GM13976 (cell line): ENCODE results near the gene MRPL27.
"Not testable (repeated sequence)": the region's sequence is repeated elsewhere in the genome, so short reads cannot be mapped to it uniquely, and the experiment has no call there.

Experiments
- DNase-seq: peaks from one replicate; pipeline ENCODE4 v3.0.0; 2012; ENCODE audit warnings: low spot score
- in situ Hi-C: fragments of 300-500 bp; cut with MboI; formaldehyde crosslinking; loops from one replicate; pipeline ENCODE4 v1.12.0; 2022; ENCODE audit warnings: low sequenced_read_pairs, mixed read lengths, inconsistent platforms; ENCODE audit not compliant: unreplicated experiment
- TF ChIP-seq, protein P1 (sequence below): IDR thresholded peaks from 2 replicates; pipeline ENCODE4 v1.5.1; 2012; ENCODE audit warnings: borderline replicate concordance, mild to moderate bottlenecking; ENCODE audit not compliant: insufficient read depth; ENCODE audit errors: extremely low read depth, missing control alignments, control extremely low read depth

MRPL27 gene

DNA sequence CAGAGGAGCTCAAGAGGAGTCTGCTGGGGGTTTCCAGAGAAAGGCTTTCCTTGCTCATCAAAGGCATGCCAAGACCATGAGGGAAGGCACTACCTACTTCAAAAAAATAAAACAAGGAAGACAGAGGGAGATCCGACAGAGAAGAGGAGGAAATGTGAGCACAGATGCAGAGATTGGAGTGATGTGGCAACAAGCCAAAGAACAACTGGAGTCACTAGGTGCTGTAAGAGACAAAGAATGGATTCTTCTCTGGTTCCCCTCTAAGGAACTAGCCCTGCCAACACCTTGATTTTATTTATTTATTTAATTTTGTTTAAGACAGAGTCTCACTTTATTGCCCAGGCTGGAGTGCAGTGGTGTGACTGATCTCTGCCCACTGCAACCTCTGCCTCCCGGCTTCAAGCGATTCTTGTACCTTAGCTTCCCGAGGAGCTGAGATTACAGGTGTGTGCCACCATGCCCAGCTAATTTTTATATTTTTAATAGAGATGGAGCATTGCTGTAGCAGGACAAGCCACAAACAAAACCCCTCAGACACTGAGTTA is 39.3 kb upstream of the MRPL27 start:
- no peak for DNase-seq
- TF ChIP-seq, protein P1, sequence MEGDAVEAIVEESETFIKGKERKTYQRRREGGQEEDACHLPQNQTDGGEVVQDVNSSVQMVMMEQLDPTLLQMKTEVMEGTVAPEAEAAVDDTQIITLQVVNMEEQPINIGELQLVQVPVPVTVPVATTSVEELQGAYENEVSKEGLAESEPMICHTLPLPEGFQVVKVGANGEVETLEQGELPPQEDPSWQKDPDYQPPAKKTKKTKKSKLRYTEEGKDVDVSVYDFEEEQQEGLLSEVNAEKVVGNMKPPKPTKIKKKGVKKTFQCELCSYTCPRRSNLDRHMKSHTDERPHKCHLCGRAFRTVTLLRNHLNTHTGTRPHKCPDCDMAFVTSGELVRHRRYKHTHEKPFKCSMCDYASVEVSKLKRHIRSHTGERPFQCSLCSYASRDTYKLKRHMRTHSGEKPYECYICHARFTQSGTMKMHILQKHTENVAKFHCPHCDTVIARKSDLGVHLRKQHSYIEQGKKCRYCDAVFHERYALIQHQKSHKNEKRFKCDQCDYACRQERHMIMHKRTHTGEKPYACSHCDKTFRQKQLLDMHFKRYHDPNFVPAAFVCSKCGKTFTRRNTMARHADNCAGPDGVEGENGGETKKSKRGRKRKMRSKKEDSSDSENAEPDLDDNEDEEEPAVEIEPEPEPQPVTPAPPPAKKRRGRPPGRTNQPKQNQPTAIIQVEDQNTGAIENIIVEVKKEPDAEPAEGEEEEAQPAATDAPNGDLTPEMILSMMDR: no peak
- in situ Hi-C loops: no loop called here

DNA sequence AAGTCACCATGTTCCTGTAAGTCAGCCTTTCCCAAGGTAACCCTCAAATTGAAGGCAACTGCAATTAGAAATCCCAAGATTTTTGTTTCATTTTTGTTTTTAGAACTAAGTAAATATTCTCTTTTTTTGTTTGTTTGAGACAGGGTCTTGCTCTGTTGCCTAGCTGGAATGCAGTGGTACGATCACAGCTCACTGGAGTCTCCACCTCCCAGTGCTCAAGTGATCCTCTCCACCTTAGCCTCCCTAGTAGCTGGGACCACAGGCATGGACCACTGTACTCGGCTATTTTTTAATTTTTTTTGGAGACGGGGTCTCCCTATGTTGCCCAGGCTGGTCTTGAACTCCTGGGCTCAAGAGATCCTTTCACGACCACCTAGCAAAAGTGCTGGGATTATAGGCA is 34.9 kb upstream of the MRPL27 start:
- in situ Hi-C loops: no loop called here
- no peak for DNase-seq
- TF ChIP-seq, protein P1: no peak

DNA sequence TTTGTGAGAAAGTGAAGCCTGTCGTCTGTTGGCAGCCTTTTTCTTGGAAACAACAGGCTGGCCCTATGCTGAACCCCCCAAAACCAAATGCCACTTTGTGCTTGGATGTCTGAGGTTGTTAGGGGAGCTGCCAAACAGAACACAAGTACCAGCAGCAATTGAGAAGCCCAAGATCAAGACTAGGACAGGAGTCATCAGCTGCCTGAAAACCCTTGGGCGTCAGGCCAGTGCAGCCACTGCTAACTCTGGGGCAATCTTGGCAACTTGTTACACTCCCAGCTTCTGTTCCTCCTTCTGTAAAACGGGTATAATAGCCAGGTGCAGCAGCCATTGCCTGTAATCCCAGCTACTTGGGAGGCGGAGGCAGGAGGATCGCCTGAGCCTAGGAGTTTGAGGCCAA is 33.6 kb upstream of the MRPL27 start:
- in situ Hi-C loops: no loop called here
- DNase-seq: no peak
- TF ChIP-seq, protein P1: no peak

DNA sequence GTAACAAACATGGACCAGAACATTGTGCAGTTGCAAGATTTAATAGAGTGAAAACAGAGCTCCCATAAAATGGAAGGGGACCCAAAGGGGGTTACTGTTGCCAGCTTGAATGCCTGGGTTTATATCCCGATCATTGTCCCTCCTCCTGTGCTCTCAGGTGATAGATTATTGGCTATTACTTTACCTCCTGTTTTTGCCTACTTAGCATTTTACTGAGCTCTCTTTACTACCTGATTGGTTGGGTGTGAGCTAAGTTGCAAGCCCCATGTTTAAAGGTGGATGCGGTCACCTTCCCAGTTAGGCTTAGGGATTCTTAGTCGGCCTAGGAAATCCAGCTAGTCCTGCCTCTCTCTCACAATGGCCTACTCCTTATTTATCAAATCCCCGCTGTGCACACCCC is 32.4 kb upstream of the MRPL27 start:
- DNase-seq, in situ Hi-C loops: not testable (repeated sequence)

DNA sequence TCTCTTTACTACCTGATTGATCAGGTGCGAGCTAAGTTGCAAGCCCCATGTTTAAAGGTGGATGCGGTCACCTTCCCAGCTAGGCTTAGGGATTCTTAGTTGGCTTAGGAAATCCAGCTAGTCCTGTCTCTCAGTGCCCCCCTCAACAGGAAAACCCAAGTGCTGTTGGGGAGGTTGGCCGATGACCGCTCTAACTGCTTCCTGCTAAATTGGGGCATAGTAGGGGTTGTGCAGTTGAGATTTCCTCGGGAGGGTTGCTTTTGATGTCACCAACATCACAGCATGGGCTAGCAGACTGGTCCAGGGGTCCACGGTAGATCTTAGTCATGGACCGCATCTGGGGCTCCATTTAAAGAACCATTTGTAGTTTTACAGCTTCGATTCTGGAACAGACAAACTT is 26.6 kb upstream of the MRPL27 start:
- DNase-seq, in situ Hi-C loops: not testable (repeated sequence)

DNA sequence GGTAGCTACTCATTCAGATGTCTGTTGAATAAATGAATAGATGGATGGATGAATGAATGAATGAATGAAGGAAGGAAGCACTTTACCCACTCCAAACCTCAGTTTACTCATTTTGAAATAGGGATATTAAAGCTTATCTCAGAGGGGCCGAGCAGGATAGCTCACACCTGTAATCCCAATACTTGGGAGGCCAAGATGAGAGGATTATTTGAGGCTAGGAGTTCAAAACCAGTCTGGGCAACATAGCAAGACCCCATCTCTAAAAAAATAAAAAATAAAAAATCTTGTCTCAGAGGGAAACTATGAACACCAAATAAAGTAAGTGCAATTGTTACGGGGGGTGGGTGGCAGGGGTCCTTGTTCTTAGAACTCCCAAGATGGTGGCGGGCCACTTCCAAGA is 25.7 kb upstream of the MRPL27 start:
- DNase-seq, in situ Hi-C loops: not testable (repeated sequence)

DNA sequence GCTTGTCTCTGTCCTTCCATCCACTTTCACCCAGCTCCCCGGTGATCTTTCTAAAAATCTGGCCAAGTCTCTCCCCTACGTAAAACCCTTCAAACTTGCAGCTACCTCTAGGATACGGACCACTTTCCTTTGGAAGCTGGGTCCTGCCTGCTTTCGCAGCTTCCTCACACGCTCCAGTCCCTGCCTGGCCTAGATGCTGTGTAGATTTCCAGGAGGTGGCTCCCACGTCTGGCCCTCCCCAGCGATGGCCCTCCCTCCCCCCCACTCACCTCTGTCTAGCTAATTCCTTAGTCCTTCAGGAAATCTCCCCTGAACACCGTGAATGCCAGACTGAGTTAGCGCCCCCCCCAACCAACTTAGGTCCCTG is 24.9 kb upstream of the MRPL27 start:
- TF ChIP-seq, protein P1: no peak
- DNase-seq: no peak
- in situ Hi-C loops: no loop called here

DNA sequence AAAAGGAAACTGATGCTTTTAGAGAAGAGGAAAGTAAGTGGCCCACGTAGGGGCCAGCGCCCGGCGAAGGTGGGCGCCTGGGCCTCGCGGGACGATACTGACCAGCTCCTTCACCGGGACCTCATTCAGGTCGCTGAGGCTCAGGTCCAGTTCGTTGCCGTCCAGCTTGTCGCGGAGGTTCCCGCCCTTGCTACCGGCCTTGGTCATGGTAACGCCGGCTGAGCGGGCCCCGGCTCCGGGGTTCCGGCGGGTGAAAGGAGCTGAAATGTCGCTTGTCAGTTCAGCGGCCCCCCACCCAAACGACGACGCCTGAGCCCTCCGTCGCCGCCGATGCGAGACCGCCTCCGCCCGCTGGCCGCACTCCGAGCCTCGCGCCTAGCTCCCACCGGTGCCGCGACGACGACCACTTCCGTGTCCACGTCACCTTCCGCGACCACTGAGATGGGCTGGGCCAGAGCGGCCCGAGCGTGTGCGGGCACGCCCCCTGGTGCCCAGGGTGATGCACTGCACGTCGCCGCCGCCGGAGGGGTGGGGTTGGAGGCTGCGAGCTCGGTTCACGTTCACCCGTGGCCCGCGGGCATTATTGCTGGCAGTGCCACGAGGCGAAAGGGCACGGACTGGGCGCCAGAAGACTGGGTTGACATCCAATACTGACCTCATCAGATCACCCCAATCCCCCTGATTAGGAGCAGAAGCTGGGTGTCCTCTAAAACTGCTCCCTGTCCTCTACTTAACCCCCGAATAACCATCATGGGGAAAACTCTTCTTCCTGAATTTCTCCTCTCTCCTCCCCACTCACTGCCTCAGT is 24.3 kb upstream of the MRPL27 start, which contains the start of gene LRRC59:
Gene LRRC59 (minus strand): TSS at position 413 of the 808 bp plus-strand sequence. CDS start 206 bp downstream, at position 207.
- in situ Hi-C loops: no loop called here
- peak; percentile 97 for DNase-seq
- TF ChIP-seq, protein P1: peak; percentile 99
